GM12873 (cell line): ENCODE measurements around the gene GRIA4.

Experiments
- TF ChIP-seq, protein P1 (sequence below): IDR thresholded peaks from 2 replicates; pipeline ENCODE4 v1.5.1; 2012; ENCODE audit warnings: low read depth, mild to moderate bottlenecking, moderate library complexity, low read length, control low read depth; ENCODE audit not compliant: insufficient read depth; ENCODE audit errors: missing control alignments

The GRIA4 gene

DNA sequence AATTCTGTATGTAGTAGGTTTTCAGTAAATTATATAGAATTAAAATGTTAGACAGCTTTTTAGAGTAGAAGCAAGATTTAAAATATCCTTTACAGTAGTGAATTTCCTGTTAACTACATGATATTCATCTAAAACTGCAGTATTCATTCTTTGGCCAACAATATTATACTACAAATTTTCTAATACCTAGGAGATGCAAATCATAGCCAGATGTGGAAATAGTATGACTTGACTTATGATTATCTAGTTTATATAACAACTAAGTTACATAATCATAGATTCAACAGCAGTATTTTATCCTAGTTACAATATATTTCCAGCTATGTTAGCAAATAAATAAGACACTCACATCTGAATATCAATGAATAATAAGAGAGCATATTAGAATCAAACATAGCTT lies 249.0 kb downstream of the GRIA4 start:
- TF ChIP-seq, protein P1, sequence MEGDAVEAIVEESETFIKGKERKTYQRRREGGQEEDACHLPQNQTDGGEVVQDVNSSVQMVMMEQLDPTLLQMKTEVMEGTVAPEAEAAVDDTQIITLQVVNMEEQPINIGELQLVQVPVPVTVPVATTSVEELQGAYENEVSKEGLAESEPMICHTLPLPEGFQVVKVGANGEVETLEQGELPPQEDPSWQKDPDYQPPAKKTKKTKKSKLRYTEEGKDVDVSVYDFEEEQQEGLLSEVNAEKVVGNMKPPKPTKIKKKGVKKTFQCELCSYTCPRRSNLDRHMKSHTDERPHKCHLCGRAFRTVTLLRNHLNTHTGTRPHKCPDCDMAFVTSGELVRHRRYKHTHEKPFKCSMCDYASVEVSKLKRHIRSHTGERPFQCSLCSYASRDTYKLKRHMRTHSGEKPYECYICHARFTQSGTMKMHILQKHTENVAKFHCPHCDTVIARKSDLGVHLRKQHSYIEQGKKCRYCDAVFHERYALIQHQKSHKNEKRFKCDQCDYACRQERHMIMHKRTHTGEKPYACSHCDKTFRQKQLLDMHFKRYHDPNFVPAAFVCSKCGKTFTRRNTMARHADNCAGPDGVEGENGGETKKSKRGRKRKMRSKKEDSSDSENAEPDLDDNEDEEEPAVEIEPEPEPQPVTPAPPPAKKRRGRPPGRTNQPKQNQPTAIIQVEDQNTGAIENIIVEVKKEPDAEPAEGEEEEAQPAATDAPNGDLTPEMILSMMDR: no peak

DNA sequence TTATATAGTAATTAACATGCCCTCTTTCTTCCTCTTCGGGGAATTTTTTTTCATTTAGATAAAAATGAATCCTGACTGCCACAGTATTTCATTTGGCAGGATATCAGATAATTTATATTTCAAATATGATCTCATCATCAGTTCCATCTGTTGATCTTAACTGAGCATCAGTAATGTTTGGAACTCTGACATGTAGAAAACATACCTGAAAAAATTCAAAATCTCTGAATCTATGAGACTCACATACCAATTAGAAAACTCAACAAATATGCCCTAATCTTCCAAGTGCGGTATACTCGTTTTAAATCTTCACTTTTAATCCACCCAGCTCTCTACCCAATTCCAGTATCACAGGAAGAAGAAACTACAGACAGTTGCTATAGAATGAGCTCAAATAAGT lies 250.2 kb downstream of the GRIA4 start:
- TF ChIP-seq, protein P1: no peak

DNA sequence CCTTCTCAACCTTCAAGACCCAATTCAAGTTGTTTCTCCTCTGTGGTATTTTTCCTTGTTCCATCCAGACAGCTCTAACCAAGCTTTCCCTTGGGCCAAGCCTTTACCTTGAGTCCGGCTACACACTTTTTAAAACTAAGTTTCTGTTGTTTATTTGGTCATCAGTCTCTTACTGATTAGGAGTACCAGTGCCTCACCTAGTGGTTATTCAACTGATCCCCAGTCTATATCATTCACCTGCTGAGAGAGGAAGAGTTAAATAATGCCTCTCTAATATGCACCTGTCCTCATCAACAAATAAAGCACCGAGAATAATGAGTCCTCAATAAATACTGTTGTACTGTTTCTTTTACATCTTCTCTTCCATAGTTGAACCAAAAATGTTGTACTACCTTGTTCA lies 251.4 kb downstream of the GRIA4 start:
- TF ChIP-seq, protein P1: no peak

DNA sequence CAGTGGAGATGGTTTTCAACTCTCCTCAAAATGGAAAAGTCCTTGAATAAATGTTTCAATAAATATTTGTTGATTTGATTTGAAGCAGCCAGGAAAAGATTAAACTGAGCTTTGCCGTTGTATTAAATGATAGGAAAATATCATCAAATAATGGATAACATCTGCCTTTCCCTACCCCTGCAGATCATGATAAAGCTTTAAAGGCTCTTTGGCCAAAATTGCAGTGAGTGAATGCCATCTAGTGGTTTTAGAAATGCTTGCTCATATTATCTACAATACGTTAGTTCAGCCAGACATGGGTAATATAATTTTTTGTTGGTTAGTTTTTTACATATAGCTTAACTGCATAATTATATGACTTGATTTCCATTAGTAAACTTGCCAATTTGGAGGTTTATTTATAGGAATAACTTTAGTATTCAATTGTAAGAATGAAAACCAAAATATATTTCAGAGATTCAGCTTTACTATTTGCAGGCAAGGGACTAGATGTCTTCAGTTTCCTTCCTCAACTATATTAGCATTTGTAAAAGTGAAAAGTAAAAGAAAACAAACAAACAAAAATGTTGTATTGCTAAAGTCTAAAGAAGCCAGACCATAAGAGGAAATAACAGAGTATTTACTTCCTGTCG lies 253.0 kb downstream of the GRIA4 start:
- TF ChIP-seq, protein P1: peak; percentile 50

DNA sequence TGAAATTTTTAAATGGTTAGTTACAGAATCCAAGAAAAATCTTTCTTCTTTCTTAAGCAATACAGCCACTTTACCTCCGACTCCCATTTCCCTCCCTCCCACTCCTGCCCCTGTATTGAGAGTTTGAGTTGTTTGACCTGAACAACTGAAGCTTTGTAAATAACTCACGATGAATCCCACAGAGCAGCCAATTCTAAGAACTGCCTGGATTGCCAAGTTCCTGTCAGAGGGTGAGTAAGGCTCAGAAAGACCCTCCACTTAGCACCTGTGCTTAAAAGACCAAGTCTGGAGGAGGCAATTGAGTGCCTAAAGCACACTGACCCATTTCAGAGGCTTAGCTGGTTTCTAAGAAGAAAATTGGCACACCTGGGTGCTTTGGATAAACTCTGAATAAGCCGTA lies 253.7 kb downstream of the GRIA4 start:
- TF ChIP-seq, protein P1: no peak

DNA sequence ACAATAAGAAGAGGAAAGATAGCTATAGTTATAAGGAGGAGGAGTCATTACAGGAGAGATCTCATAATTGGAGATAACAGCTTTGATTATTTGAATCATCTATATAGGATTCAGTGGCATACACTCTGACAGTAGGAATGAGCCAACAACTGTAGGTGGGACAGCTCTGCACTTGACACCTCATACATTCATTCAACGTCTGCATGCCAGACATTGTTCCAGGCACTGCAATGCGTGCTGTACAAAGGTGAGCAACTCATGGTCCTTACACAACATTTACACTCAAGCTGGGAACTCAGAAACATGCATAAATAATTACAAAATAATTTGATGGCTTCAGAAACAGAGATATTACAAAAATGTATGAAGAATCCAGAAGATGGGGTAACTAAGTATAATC lies 257.9 kb downstream of the GRIA4 start:
- TF ChIP-seq, protein P1: no peak

DNA sequence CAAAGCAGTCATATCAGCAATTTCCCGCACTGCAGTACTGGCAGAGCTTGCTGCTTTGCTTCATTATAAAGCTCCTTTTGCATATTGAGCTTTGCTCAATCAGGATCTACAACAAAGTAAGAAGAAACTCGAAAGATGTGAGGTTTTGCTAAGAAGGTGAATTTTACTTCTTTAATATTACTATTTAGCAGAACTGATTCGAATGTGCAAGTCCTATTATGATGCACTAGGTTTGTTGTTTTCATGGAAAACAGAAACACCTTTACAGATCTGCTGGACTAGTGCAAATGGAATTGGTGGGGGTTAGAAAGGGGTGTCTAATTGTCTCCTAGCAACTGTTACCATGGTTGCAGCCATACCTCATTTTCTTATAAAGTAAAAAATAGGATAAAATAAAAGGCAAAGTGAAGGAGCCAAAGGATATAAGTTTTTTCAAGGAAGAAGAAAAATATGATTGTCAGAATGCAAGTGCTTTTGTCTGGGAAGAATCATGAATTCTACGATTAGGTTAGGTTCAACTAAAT lies 259.0 kb downstream of the GRIA4 start:
- TF ChIP-seq, protein P1: no peak
